Thyroid gland (tissue), 4 donors: ENCODE measurements around the gene UNC5C.

Experiments used
- CTCF ChIP-seq, 6 experiments: fragments of 200-600 bp in 3 of 6; fragments of 450-650 bp in 3 of 6; sonication (generic) in 3 of 6; IDR thresholded peaks; one replicate each; pipeline ENCODE4 v1.5.1; 2016 to 2019; ENCODE audit warnings: antibody characterized with exemption in 6 of 6, mild to moderate bottlenecking in 2 of 6, inconsistent platforms in 1 of 6, moderate library complexity in 1 of 6
- POLR2A ChIP-seq, 2 donors: fragments of 450-650 bp; IDR thresholded peaks; one replicate each; pipeline ENCODE4 v1.6.1; 2017; ENCODE audit warnings: antibody characterized with exemption in 2 of 2, mild to moderate bottlenecking in 2 of 2, moderate library complexity in 1 of 2

GRCh38 chr4:95318044-95318443 lies 230.7 kb downstream of the UNC5C start:
- no peak for TF ChIP-seq CTCF (IDR thresholded peaks at IDR 0.05)
- TF ChIP-seq POLR2A (IDR thresholded peaks at IDR 0.05): no peak
